ENCODE data around the gene SEC14L1.
"Not testable (repeated sequence)": the region's sequence is repeated elsewhere in the genome, so short reads cannot be mapped to it uniquely, and the experiment has no call there.

The SEC14L1 gene

GRCh38 chr17:77155125-77155524 is 14.4 kb downstream of the SEC14L1 start:
- H3K27me3 ChIP-seq (ENCODE audit: control insufficient read depth, insufficient read depth, low read length) = no peaks in the 10 kb centered on the region
- H2AFZ ChIP-seq = no peak overlapping the region
- peaks cover 35% of the 10 kb centered on the region for H3K79me2 ChIP-seq
- no peak overlapping the region for H3K4me3 ChIP-seq (ENCODE audit: low read depth, low read length)
- TF ChIP-seq, protein P1, sequence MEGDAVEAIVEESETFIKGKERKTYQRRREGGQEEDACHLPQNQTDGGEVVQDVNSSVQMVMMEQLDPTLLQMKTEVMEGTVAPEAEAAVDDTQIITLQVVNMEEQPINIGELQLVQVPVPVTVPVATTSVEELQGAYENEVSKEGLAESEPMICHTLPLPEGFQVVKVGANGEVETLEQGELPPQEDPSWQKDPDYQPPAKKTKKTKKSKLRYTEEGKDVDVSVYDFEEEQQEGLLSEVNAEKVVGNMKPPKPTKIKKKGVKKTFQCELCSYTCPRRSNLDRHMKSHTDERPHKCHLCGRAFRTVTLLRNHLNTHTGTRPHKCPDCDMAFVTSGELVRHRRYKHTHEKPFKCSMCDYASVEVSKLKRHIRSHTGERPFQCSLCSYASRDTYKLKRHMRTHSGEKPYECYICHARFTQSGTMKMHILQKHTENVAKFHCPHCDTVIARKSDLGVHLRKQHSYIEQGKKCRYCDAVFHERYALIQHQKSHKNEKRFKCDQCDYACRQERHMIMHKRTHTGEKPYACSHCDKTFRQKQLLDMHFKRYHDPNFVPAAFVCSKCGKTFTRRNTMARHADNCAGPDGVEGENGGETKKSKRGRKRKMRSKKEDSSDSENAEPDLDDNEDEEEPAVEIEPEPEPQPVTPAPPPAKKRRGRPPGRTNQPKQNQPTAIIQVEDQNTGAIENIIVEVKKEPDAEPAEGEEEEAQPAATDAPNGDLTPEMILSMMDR (IDR thresholded peaks at IDR 0.05) = no peak
- H3K27ac ChIP-seq = no peak overlapping the region
- no peak overlapping the region for H3K4me2 ChIP-seq (ENCODE audit: low read length)
- peaks cover 6% of the 10 kb centered on the region for H3K4me1 ChIP-seq
- no peaks in the 10 kb centered on the region for H3K36me3 ChIP-seq (ENCODE audit: control insufficient read depth, insufficient read depth, low read length)
- H3K9ac ChIP-seq = no peak overlapping the region
- H3K9me3 ChIP-seq (ENCODE audit: control insufficient read depth, low read length) = no peaks in the 10 kb centered on the region

DNA sequence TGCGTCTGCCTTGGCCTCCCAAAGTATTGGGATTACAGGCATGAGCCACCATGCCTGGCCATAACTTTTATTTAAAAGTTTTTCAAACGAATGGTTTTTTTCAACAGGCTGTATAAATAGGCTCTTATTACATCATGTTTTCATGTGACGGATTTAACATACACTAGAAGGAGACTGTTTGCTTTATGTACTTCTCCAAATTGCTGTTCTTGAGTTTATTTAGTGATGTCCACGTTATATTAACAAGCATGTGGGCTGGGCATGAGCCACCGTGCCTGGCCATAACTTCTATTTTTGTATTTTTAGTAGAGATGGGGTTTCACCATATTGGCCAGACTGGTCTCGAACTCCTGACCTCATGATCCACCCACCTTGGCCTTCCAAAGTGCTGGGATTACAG is 17.0 kb downstream of the SEC14L1 start:
- Histone ChIP-seq H3K4me1 (peaks cover 13% of the 10 kb centered on the region), H3K79me2 (peaks cover 20% of the 10 kb centered on the region)
- H3K27ac ChIP-seq; H3K27me3 ChIP-seq (ENCODE audit: control insufficient read depth, insufficient read depth, low read length); H3K9ac ChIP-seq; H3K36me3 ChIP-seq (ENCODE audit: control insufficient read depth, insufficient read depth, low read length); H3K9me3 ChIP-seq (ENCODE audit: control insufficient read depth, low read length); H3K4me2 ChIP-seq (ENCODE audit: low read length); H2AFZ ChIP-seq; H3K4me3 ChIP-seq (ENCODE audit: low read depth, low read length): not testable (repeated sequence)

DNA sequence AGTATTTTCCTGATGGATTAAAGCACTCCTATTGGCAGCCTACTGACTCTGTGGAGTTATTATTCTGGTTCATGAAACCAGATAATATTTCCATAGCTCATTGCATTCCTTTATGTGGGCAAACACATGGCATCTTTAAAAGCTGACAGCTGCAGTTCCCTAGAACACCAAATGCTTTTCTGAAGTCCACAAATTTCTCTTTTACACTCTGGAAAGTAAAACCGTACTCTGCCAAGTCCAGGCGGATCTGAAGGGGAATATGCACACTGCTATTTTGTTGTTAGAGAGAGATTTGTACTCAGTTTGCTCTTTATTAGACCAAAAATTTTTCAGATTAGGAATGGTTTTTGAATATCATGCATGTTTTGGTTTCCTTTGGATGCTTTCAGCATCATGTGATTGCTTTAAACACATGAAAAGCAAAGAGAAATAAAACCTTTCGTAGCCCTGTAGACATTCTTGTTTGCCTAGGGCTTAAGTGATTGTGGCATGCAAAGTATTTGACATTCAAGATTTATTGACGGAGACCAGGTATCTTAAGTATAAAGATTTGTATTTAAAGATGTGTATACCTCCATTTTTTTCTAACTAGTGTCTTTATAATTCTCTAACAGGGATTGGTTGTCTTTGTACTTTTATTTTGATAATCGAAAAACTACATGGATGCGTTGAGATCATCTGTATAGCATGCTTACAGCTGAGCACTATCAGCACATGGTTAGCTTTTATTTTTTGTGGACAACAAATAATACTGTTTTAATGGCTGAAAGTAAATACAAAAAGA is 19.5 kb downstream of the SEC14L1 start:
- Histone ChIP-seq H3K4me2 (ENCODE audit: low read length) (peak overlapping the region; percentile 19), H3K27ac (peak overlapping the region; percentile 33), H3K9ac (no peak overlapping the region), H3K9me3 (ENCODE audit: control insufficient read depth, low read length) (no peaks in the 10 kb centered on the region), H3K27me3 (ENCODE audit: control insufficient read depth, insufficient read depth, low read length) (no peaks in the 10 kb centered on the region), H3K36me3 (ENCODE audit: control insufficient read depth, insufficient read depth, low read length) (no peaks in the 10 kb centered on the region), H3K79me2 (peaks cover 16% of the 10 kb centered on the region), H3K4me1 (peaks cover 38% of the 10 kb centered on the region), H3K4me3 (ENCODE audit: low read depth, low read length) (no peak overlapping the region), H2AFZ (no peak overlapping the region)
- TF ChIP-seq, protein P1 (IDR thresholded peaks at IDR 0.05) = no peak

DNA sequence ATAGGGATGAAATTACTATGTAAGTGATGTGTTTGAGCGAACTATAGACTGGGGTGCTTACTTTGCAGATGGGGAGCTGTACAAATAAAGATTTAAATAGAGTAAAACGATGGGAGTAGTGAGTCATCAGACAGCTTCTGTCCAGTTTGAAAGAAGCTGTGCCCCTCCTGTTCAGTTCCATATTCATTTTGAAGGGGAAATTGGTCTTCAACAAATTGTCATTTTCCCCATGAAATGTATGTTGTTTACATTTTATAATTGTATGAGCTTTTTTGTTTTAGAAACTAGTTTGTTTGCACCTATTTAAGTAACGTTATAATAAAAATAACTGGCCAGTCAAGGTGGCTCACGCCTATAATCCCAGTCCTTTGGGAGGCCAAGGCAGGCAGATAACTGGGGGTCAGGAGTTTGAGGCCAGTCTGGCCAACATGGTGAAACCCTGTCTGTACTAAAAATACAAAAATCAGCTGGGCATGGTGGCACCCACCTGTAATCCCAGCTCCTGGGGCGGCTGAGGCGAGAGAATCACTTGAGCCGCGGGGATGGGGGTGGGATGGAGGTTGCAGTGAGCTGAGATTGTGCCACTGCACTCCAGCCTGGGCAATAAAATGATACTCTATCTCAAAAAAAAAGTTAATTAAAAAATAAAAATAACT is 20.2 kb downstream of the SEC14L1 start:
- Histone ChIP-seq H3K4me3 (ENCODE audit: low read depth, low read length) (no peak overlapping the region), H3K27ac (peak overlapping the region; percentile 33), H3K27me3 (ENCODE audit: control insufficient read depth, insufficient read depth, low read length) (no peaks in the 10 kb centered on the region), H3K9me3 (ENCODE audit: control insufficient read depth, low read length) (no peaks in the 10 kb centered on the region), H3K36me3 (ENCODE audit: control insufficient read depth, insufficient read depth, low read length) (no peaks in the 10 kb centered on the region), H3K4me2 (ENCODE audit: low read length) (no peak overlapping the region), H3K79me2 (peaks cover 11% of the 10 kb centered on the region), H3K4me1 (peaks cover 41% of the 10 kb centered on the region), H3K9ac (no peak overlapping the region), H2AFZ (no peak overlapping the region)
- TF ChIP-seq, protein P1 (IDR thresholded peaks at IDR 0.05) = no peak

- H3K27ac ChIP-seq = no peak overlapping the region
- no peak overlapping the region for H3K4me3 ChIP-seq (ENCODE audit: low read depth, low read length)
- H3K4me1 ChIP-seq = peaks cover 43% of the 10 kb centered on the region
- peaks cover 10% of the 10 kb centered on the region for H3K79me2 ChIP-seq
- no peaks in the 10 kb centered on the region for H3K27me3 ChIP-seq (ENCODE audit: control insufficient read depth, insufficient read depth, low read length)
- H3K9ac ChIP-seq = no peak overlapping the region
- H3K4me2 ChIP-seq (ENCODE audit: low read length) = no peak overlapping the region
- H2AFZ ChIP-seq = no peak overlapping the region
- TF ChIP-seq, protein P1 (IDR thresholded peaks at IDR 0.05) = no peak
- H3K9me3 ChIP-seq (ENCODE audit: control insufficient read depth, low read length) = no peaks in the 10 kb centered on the region
- no peaks in the 10 kb centered on the region for H3K36me3 ChIP-seq (ENCODE audit: control insufficient read depth, insufficient read depth, low read length)
Observed at GRCh38 chr17:77161953-77162352, 21.2 kb downstream of the SEC14L1 start.

Measured in parathyroid adenoma (tissue), 2 donors.